ENCODE data around the gene SGPP1. TPM values are rescaled to one million over a fixed set of nuclear protein-coding genes. Genes with fewer than 3 reads are reported as not detected.

The SGPP1 gene
- total RNA-seq, 6 experiments from 2014 or later, result 13.2 to 25.6 (median 20.9) TPM

GRCh38 chr14:63701606-63702299 lies 26.1 kb downstream of the SGPP1 start:
- no peak for ATAC-seq
- H3K9me3 ChIP-seq, result no peaks in the 10 kb centered on the region
- intact Hi-C loops (cut with DNase I), result no loop called here

GRCh38 chr14:63692310-63693020 lies 35.4 kb downstream of the SGPP1 start:
- no peak overlapping the region for H3K4me3 ChIP-seq
- no peak for ATAC-seq
- TF ChIP-seq CTCF (IDR thresholded peaks at IDR 0.05), result no peak
- no peak for TF ChIP-seq POLR2A (IDR thresholded peaks at IDR 0.05)
- intact Hi-C loops (cut with DNase I), result no loop called here
- no peaks in the 10 kb centered on the region for H3K36me3 ChIP-seq
- no peaks in the 10 kb centered on the region for H3K9me3 ChIP-seq
- H3K27me3 ChIP-seq, result no peaks in the 10 kb centered on the region
- no peak overlapping the region for H3K27ac ChIP-seq
- no peaks in the 10 kb centered on the region for H3K4me1 ChIP-seq
- DNase-seq, result no peak
- WGBS (ENCODE audit: insufficient coverage, low coverage, low lambda C conversion rate, missing lambda C conversion rate), result 77% methylated on average over 3 of the region's 5 CpGs

More at GRCh38 chr14:63701606-63702299, 26.1 kb downstream of the SGPP1 start:
- Histone ChIP-seq H3K4me3 (no peak overlapping the region), H3K4me1 (no peaks in the 10 kb centered on the region), H3K27me3 (no peaks in the 10 kb centered on the region), H3K36me3 (no peaks in the 10 kb centered on the region), H3K27ac (no peak overlapping the region)
- DNase-seq, result no peak
- TF ChIP-seq POLR2A (IDR thresholded peaks at IDR 0.05) (no peak), CTCF (IDR thresholded peaks at IDR 0.05) (no peak)
- WGBS (ENCODE audit: insufficient coverage, low coverage, low lambda C conversion rate, missing lambda C conversion rate), result 83% methylated on average over 2 of the region's 2 CpGs

- TF ChIP-seq POLR2A (IDR thresholded peaks at IDR 0.05) (no peak), CTCF (IDR thresholded peaks at IDR 0.05) (no peak)
Observed at GRCh38 chr14:63689132-63689531, 38.7 kb downstream of the SGPP1 start.

GRCh38 chr14:63686926-63687325 lies 40.9 kb downstream of the SGPP1 start:
- H3K4me1 ChIP-seq, result no peaks in the 10 kb centered on the region
- DNase-seq (no peak), ATAC-seq (no peak)
- no peaks in the 10 kb centered on the region for H3K27me3 ChIP-seq
- H3K36me3 ChIP-seq, result peaks cover 0 to 3% (median 0%) of the 10 kb centered on the region in 4 donors
- H3K4me3 ChIP-seq, result no peak overlapping the region
- H3K9me3 ChIP-seq, result no peaks in the 10 kb centered on the region
- intact Hi-C loops (cut with DNase I), result no loop called here
- TF ChIP-seq CTCF (IDR thresholded peaks at IDR 0.05) (no peak), POLR2A (IDR thresholded peaks at IDR 0.05) (no peak)
- no peak overlapping the region for H3K27ac ChIP-seq

More at GRCh38 chr14:63689132-63689531, 38.7 kb downstream of the SGPP1 start:
- WGBS (ENCODE audit: insufficient coverage, low coverage, low lambda C conversion rate, missing lambda C conversion rate), result 85% methylated on average over 3 of the region's 3 CpGs
- DNase-seq (no peak), ATAC-seq (no peak)
- intact Hi-C loops (cut with DNase I), result no loop called here
- no peaks in the 10 kb centered on the region for H3K9me3 ChIP-seq
- peaks cover 0 to 3% (median 0%) of the 10 kb centered on the region in 4 donors for H3K36me3 ChIP-seq
- H3K27me3 ChIP-seq, result no peaks in the 10 kb centered on the region
- H3K4me1 ChIP-seq, result no peaks in the 10 kb centered on the region
- H3K27ac ChIP-seq, result no peak overlapping the region
- H3K4me3 ChIP-seq, result no peak overlapping the region

Measured in right lobe of liver (tissue), 6 donors.